SK-N-MC (cell line): ENCODE data around the gene MAP2.

Experiments
- EZH2 ChIP-seq: fragments of 200-600 bp; sonication (generic); IDR thresholded peaks from one replicate; pipeline ENCODE4 v1.6.1; 2017; ENCODE audit warnings: antibody characterized with exemption
- POLR2AphosphoS5 ChIP-seq: IDR thresholded peaks from 2 replicates; pipeline ENCODE4 v1.6.1; 2012; ENCODE audit warnings: mild to moderate bottlenecking, low read depth, low read length, borderline replicate concordance

DNA sequence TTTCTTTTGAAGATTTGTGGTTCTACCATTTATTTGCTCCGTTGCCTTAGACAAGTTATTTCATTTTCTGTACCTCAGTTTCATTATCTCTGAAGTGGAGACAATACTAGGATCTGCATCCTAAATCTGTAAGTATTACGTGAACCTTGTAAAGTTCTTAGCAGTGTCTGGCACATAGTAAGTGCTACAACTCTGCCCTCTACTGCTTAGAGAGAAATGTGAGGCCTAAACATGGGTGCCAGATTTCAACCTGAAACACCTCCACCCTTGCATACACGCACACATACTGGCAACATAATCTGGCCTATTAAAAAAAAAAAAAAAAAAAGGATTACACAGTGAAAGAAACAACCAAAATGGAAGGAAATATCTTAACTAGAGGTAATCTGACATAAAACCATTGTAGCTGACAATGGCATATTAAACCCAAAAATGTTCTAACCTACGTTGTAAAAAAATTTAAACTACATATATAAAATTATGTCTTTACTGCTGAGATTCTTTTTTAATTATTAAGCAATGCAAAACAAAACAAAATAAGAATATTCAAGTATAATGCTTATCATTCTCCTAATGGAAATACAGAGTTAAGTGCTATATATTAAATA lies 132.6 kb downstream of the MAP2 start:
- TF ChIP-seq EZH2 = no peak
- no peak for TF ChIP-seq POLR2AphosphoS5
